ENCODE results near the gene SLC22A2.
"Not testable (repeated sequence)": the region's sequence is repeated elsewhere in the genome, so short reads cannot be mapped to it uniquely, and the experiment has no call there.

Gene SLC22A2

GRCh38 chr6:160258346-160259142 is at the start of gene SLC22A2:
Gene SLC22A2 (minus strand): TSS chr6:160258821. CDS start chr6:160258757, 64 bp downstream.
- no peak within 1 kb of the TSS for H3K4me3 ChIP-seq (ENCODE audit: low read depth, low read length)

GRCh38 chr6:160305926-160306713 is 47.5 kb upstream of the SLC22A2 start:
- H3K4me3 ChIP-seq (ENCODE audit: low read depth, low read length), result no peak overlapping the region

DNA sequence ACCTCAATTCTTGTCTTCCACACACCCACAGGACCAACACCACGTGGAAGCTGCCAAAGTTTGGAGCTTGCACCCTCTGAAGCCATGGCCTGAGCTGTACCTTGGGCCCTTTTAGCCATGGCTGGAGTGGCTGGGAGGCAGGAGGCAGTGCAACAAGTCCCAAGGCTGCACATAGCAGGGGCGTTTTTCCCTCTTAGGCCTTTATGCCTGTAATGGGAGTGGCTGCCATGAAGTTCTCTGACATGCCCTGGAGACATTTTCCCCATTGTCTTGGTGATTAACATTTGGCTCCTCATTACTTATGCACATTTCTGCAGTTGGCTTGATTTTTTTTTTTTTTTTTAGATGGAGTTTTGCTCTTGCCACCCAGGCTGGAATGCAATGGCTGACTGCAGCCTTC is 45.2 kb upstream of the SLC22A2 start:
- no peak overlapping the region for H3K4me3 ChIP-seq (ENCODE audit: low read depth, low read length)

- not testable (repeated sequence) for H3K4me3 ChIP-seq (ENCODE audit: low read depth, low read length)
Measured at GRCh38 chr6:160302431-160303082, 43.9 kb upstream of the SLC22A2 start.

- H3K4me3 ChIP-seq (ENCODE audit: low read depth, low read length), result no peak overlapping the region
Measured at GRCh38 chr6:160301339-160301738, 42.7 kb upstream of the SLC22A2 start.

DNA sequence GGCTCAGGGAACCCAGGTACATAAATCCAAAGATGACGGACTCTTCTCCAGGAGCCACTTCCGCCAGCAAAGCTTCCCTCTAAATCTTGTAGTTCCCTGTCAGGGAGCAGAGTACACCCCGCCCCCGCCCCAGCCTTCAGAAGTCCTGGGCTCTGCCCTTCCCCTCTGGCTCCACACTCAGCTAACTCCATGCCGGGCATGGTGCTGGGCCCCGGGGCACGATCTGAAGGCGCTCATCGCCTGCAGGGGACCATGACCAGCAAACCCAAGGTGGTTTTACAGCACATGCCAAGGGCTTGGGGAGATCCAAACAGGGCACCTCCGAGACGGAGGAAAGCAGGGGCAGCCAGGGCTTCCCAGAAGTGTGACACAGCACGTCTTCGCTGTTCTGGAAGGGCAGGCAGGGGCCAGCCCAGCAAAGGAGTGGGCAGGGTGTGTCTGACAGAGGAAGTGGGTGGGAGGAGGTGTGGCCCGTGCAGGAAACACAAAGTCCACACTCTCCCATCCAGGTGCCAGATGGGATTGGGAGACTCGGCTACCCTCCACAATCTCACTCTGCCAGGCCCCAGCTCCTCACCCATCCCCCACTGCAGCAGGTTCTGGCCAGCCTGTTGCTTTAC is 41.6 kb upstream of the SLC22A2 start:
- H3K4me3 ChIP-seq (ENCODE audit: low read depth, low read length), result no peak overlapping the region

DNA sequence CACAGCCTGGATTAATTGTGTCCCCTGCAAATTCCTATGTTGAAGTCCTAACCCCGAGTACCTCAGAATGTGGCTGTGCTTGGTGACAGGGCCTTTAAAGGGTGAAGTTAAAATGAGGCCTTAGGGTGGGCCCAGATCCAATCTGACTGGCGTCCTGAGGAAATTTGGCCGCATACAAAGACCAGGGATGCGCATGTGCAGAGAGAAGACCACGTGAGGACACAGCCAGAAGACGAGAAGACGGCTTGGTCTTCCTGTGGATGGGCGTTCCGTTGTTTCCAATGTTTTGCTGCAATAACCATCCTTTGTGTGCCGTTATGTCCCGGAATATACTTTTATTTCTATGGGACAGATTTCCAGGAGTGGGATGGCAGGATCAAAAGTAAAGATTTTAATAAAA is 40.9 kb upstream of the SLC22A2 start:
- H3K4me3 ChIP-seq (ENCODE audit: low read depth, low read length), result no peak overlapping the region

DNA sequence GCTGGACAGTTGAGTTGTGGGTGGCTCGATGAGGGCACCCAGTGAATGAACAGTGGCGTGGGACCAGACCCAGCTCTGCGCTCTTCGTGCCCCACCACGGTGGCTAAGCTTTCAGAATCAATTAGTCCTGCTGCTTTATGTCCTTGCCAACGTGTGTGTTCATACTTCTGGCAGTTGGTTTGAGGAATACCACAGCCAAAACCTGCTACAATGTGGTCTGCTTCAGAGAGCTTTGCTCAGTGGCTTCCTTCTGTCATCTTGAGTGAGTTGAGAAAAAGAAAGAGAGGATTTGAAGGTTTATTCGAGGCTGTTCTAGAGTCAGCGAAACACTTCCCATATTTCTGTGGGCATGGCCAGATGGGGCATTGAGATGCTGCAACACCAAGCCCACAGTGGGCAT is 39.5 kb upstream of the SLC22A2 start:
- H3K4me3 ChIP-seq (ENCODE audit: low read depth, low read length), result no peak overlapping the region

DNA sequence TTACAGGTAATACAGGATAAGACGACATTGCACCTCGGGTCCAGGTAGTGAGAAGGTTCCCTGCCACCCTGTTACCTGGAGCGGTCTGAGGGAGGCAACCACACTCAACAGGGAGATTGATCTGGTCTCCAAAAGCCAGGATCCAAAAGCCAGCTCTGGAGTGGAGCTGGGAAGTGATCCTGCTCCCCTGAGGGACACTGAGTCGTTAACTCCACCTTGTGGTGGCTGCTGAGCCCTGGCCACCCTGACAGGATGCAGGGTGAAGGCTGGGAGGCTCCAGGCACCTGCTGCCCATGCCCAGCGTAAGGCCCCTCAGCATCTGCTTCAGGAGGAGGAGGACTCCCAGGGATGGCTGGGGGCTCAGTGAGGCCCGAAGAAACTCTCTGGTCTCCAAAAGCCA is 38.7 kb upstream of the SLC22A2 start:
- H3K4me3 ChIP-seq (ENCODE audit: low read depth, low read length), result no peak overlapping the region

DNA sequence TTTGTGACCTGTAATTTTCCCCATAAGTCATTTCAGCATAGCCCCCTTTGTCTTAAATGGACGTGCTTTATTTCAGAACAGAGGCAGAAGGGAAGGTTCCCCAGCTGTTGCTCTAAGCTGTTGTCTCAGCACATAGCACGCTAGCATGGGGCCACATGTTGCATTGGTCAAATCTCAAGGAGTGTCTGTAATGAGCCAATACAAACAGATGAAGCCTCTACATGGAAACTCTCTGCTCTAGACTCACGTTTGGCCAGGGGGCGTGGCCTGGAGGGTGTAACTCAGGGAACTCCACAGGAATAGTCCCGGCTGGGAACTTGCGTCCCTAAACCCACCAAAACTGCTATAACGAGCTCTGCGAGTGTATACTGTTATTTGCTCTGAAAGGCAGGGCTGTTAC is 35.2 kb upstream of the SLC22A2 start:
- H3K4me3 ChIP-seq (ENCODE audit: low read depth, low read length), result no peak overlapping the region

DNA sequence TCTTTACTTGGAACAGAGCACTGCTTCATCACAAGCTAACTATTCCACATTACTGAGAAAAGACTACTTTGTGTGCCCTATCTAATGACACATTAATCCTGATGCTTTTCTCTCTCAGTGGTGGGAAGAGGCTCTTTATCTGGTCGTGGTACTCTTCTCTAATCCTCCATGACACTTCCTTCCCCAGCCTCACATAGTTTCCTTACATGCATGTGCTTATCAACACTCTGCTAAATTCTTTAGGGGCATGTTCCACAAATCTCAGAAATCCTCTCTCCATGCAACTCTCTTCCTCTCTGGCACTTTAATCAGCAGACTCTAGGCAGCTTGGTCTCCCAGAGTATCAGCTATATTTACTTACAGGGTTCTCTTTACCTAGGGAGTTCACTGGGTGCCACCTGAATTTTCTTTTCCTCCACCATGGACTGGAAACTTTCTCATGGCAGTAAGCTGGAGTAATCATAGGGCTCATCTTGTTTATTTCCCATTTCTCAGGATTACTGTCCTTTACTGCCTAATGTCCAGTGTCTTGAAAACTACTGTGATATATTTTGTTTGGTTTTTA is 27.0 kb upstream of the SLC22A2 start:
- H3K4me3 ChIP-seq (ENCODE audit: low read depth, low read length), result no peak overlapping the region

DNA sequence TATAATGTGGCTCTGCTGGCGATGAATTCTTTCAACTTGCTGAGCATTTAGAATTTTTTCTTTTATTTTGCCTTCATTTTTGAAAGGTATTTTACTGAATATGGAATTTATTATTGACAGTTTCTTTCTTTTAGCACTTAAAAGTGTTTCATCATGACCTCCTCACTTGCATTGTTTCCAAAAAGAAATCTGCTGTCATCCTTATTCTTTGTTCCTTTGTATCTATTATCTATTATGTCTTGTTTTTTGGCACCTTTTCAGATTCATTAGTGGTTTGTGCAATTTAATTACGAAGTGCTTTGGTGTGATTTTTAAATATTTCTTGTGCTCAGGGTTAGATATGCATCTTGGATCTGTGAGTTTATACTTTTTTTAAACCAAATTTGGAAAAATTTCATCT is 26.0 kb upstream of the SLC22A2 start:
- no peak overlapping the region for H3K4me3 ChIP-seq (ENCODE audit: low read depth, low read length)

DNA sequence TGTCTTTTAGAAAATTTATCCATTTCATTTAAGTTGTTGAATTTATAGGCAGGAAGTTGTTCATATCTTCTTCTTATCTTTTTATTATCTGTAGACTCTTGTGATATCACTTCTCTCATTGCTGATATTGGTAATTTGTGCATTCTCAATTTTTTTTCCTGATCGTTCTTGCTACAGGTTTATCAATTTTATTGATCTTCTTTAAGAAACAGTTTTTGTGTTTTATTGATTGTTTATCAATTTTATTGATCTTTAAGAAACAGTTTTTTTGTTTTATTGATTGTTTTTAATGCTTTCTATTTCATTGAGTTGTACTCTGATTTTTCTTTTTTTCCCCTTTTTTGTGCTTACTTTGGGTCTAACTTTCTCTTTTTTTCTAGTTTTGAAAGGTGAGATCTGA is 23.8 kb upstream of the SLC22A2 start:
- H3K4me3 ChIP-seq (ENCODE audit: low read depth, low read length), result no peak overlapping the region

GRCh38 chr6:160279850-160280249 is 21.2 kb upstream of the SLC22A2 start:
- no peak overlapping the region for H3K4me3 ChIP-seq (ENCODE audit: low read depth, low read length)

GRCh38 chr6:160278786-160279310 is 20.2 kb upstream of the SLC22A2 start:
- H3K4me3 ChIP-seq (ENCODE audit: low read depth, low read length), result no peak overlapping the region

DNA sequence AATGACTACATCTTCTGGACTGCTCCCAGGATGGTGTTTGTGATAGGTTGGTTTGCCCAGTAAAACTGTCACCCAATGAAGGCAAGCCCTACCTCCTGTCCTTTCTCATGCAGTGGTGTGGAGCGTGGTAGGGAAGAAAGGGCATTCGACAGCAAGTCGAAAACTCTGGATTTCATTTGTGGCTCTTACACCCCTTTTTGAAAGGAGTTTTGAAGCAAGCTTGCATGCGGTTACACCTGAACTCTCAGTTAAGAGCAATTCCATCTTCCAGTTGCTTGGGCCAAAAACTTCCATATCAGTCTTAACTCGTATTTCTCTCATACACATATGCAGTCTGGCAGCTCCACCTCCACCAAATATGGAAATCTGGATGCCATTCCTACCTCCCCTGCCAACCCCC is 19.7 kb upstream of the SLC22A2 start:
- no peak overlapping the region for H3K4me3 ChIP-seq (ENCODE audit: low read depth, low read length)

- no peak overlapping the region for H3K4me3 ChIP-seq (ENCODE audit: low read depth, low read length)
Measured at GRCh38 chr6:160277546-160277945, 18.9 kb upstream of the SLC22A2 start.

- H3K4me3 ChIP-seq (ENCODE audit: low read depth, low read length), result no peak overlapping the region
Measured at GRCh38 chr6:160277144-160277543, 18.5 kb upstream of the SLC22A2 start.

GRCh38 chr6:160276126-160276525 is 17.5 kb upstream of the SLC22A2 start:
- H3K4me3 ChIP-seq (ENCODE audit: low read depth, low read length), result no peak overlapping the region

GRCh38 chr6:160275511-160276003 is 16.9 kb upstream of the SLC22A2 start:
- no peak overlapping the region for H3K4me3 ChIP-seq (ENCODE audit: low read depth, low read length)

Measured in iPS-11a (cell line).